Coronary artery (tissue), 2 donors: ENCODE measurements around the gene PIK3CD.
A peak's percentile ranks its signal among the peaks of the same experiment; 100 is the strongest.

Experiments used
- DNase-seq: peaks from one replicate; pipeline ENCODE4 v3.0.0-alpha.2; 2017; ENCODE audit warnings: low spot score
- H3K27ac ChIP-seq, 2 donors: fragments of 200-600 bp; sonication (generic); one replicate each; pipeline ENCODE4 v1.5.1; 2016 to 2019
- H3K4me3 ChIP-seq: fragments of 200-600 bp; sonication (generic); 2 replicates; pipeline ENCODE4 v1.5.1; 2016; ENCODE audit warnings: mild to moderate bottlenecking, moderate library complexity
- CTCF ChIP-seq: fragments of 200-600 bp; sonication (generic); IDR thresholded peaks from one replicate; pipeline ENCODE4 v1.5.1; 2019; ENCODE audit warnings: antibody characterized with exemption

Gene PIK3CD

GRCh38 chr1:9720785-9721605 is 69.5 kb downstream of the PIK3CD start:
- Histone ChIP-seq H3K27ac (no peak overlapping the region), H3K4me3 (no peak overlapping the region)
- DNase-seq: no peak
- no peak for TF ChIP-seq CTCF

- no peak overlapping the region for H3K27ac ChIP-seq
These were observed 70.3 kb downstream of the PIK3CD start for GRCh38 chr1:9721606-9722377.

GRCh38 chr1:9722378-9722749 is 70.8 kb downstream of the PIK3CD start:
- no peak overlapping the region for H3K4me3 ChIP-seq
- no peak for TF ChIP-seq CTCF
- H3K27ac ChIP-seq: no peak overlapping the region
- DNase-seq: no peak

More at GRCh38 chr1:9721606-9722377, 70.3 kb downstream of the PIK3CD start:
- TF ChIP-seq CTCF: no peak
- H3K4me3 ChIP-seq: no peak overlapping the region
- DNase-seq: no peak

GRCh38 chr1:9723068-9723805 is 71.7 kb downstream of the PIK3CD start:
- no peak for TF ChIP-seq CTCF
- Histone ChIP-seq H3K27ac (no peak overlapping the region), H3K4me3 (no peak overlapping the region)
- no peak for DNase-seq

- no peak for DNase-seq
- Histone ChIP-seq H3K27ac (no peak overlapping the region), H3K4me3 (no peak overlapping the region)
- no peak for TF ChIP-seq CTCF
These were observed 72.4 kb downstream of the PIK3CD start for GRCh38 chr1:9723926-9724325.

GRCh38 chr1:9724706-9725476 is 73.4 kb downstream of the PIK3CD start:
- no peak for DNase-seq
- Histone ChIP-seq H3K4me3 (no peak overlapping the region), H3K27ac (no peak overlapping the region)

More at GRCh38 chr1:9724706-9725476, 73.4 kb downstream of the PIK3CD start:
- peak; percentile 68 for TF ChIP-seq CTCF
